PFSK-1 (cell line): Measurements from ENCODE around the gene KIF2B.

Experiments
- FOXP2 ChIP-seq: optimal IDR thresholded peaks from 2 replicates; pipeline ENCODE3; 2011; ENCODE audit warnings: borderline replicate concordance, control low read depth, inconsistent platforms; ENCODE audit not compliant: insufficient read depth; ENCODE audit errors: extremely low read length, extremely low read depth
- POLR2AphosphoS5 ChIP-seq: IDR thresholded peaks from 2 replicates; pipeline ENCODE4 v1.6.1; 2012; ENCODE audit warnings: low read depth, mild to moderate bottlenecking, control low read depth, low read length, moderate library complexity
- REST ChIP-seq, 2 experiments: IDR thresholded peaks; 2 replicates each; pipeline versions ENCODE4 v1.6.1 to v1.8.0; 2011 to 2012; ENCODE audit warnings: low read depth in 2 of 2, low read length in 2 of 2, control low read depth in 1 of 2, inconsistent platforms in 1 of 2, mild to moderate bottlenecking in 1 of 2, moderate library complexity in 1 of 2; ENCODE audit not compliant: insufficient read depth in 1 of 2
- SIN3A ChIP-seq: IDR thresholded peaks from 2 replicates; pipeline ENCODE4 v1.6.1; 2012; ENCODE audit warnings: mild to moderate bottlenecking, low read length, moderate library complexity, borderline replicate concordance; ENCODE audit not compliant: insufficient read depth
- TAF1 ChIP-seq: IDR thresholded peaks from 2 replicates; pipeline ENCODE4 v1.6.1; 2012; ENCODE audit warnings: low read length, control low read depth, borderline replicate concordance; ENCODE audit not compliant: insufficient read depth

Gene KIF2B

GRCh38 chr17:53823341-53824050, 769 bp downstream of the KIF2B start:
- TF ChIP-seq SIN3A (no peak), REST (IDR thresholded peaks at IDR 0.05; ENCODE audit: insufficient read depth in 1 of 2, low read depth in 2 of 2, low read length in 2 of 2) (no peak), POLR2AphosphoS5 (no peak), TAF1 (no peak), FOXP2 (no peak)

- TF ChIP-seq REST (IDR thresholded peaks at IDR 0.05; ENCODE audit: insufficient read depth in 1 of 2, low read depth in 2 of 2, low read length in 2 of 2) (no peak), TAF1 (no peak), SIN3A (no peak), POLR2AphosphoS5 (no peak), FOXP2 (no peak)
These were observed 14.4 kb downstream of the KIF2B start for GRCh38 chr17:53837131-53837530.

- TF ChIP-seq TAF1 (no peak), FOXP2 (no peak), REST (IDR thresholded peaks at IDR 0.05; ENCODE audit: insufficient read depth in 1 of 2, low read depth in 2 of 2, low read length in 2 of 2) (no peak), POLR2AphosphoS5 (no peak), SIN3A (no peak)
These were observed 21.9 kb downstream of the KIF2B start for GRCh38 chr17:53844491-53845107.
